Neural crest cell (in vitro differentiated cells): ENCODE data around the gene KCNE3. TPM values are rescaled to one million over a fixed set of nuclear protein-coding genes. Genes with fewer than 3 reads are reported as not detected.

Experiments
- DNase-seq: peaks from one replicate; pipeline ENCODE4 v3.0.0; 2021; ENCODE audit warnings: low read depth, mixed read lengths, low spot score
- H3K27ac Mint-ChIP-seq: one replicate; pipeline ENCODE4 v1.8.0; 2021; ENCODE audit warnings: mild to moderate bottlenecking, mixed read lengths; ENCODE audit not compliant: unreplicated experiment
- H3K27me3 Mint-ChIP-seq: 2 replicates; pipeline ENCODE4 v1.8.0; 2021; ENCODE audit warnings: low read depth, mild to moderate bottlenecking, mixed read lengths
- H3K36me3 Mint-ChIP-seq: 2 replicates; pipeline ENCODE4 v1.8.0; 2021; ENCODE audit warnings: low read depth, mild to moderate bottlenecking, mixed read lengths
- H3K4me1 Mint-ChIP-seq: 2 replicates; pipeline ENCODE4 v1.8.0; 2021; ENCODE audit warnings: mixed read lengths
- H3K4me3 Mint-ChIP-seq: one replicate; pipeline ENCODE4 v1.8.0; 2021; ENCODE audit warnings: mild to moderate bottlenecking, mixed read lengths
- H3K9me3 Mint-ChIP-seq: 2 replicates; pipeline ENCODE4 v1.8.0; 2021; ENCODE audit warnings: mixed read lengths
- total RNA-seq: library from RNA; stranded (reverse); gene quantifications from 2 replicates; pipeline ENCODE4 v1.2.1, GENCODE V29; 2021
- TF ChIP-seq, protein P1 (sequence below): fragments of 200-600 bp; sonication (generic); conservative IDR thresholded peaks from 2 replicates; pipeline ENCODE4 v1.5.0; 2021; ENCODE audit warnings: antibody characterized with exemption, mild to moderate bottlenecking

KCNE3 gene
- total RNA-seq, 1 donor from 2014 or later: 2.6 TPM

- Mint-ChIP-seq H3K4me3 (no peak overlapping the region), H3K9me3 (no peaks in the 10 kb centered on the region), H3K36me3 (no peaks in the 10 kb centered on the region), H3K27ac (no peak overlapping the region), H3K4me1 (no peaks in the 10 kb centered on the region), H3K27me3 (no peaks in the 10 kb centered on the region)
- TF ChIP-seq, protein P1, sequence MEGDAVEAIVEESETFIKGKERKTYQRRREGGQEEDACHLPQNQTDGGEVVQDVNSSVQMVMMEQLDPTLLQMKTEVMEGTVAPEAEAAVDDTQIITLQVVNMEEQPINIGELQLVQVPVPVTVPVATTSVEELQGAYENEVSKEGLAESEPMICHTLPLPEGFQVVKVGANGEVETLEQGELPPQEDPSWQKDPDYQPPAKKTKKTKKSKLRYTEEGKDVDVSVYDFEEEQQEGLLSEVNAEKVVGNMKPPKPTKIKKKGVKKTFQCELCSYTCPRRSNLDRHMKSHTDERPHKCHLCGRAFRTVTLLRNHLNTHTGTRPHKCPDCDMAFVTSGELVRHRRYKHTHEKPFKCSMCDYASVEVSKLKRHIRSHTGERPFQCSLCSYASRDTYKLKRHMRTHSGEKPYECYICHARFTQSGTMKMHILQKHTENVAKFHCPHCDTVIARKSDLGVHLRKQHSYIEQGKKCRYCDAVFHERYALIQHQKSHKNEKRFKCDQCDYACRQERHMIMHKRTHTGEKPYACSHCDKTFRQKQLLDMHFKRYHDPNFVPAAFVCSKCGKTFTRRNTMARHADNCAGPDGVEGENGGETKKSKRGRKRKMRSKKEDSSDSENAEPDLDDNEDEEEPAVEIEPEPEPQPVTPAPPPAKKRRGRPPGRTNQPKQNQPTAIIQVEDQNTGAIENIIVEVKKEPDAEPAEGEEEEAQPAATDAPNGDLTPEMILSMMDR: no peak
- no peak for DNase-seq
Measured at GRCh38 chr11:74459584-74459983, 7.8 kb downstream of the KCNE3 start.

GRCh38 chr11:74457356-74457755 lies 10.0 kb downstream of the KCNE3 start:
- no peak overlapping the region for H3K4me3 Mint-ChIP-seq
- no peaks in the 10 kb centered on the region for H3K9me3 Mint-ChIP-seq
- peaks cover 3% of the 10 kb centered on the region for H3K27me3 Mint-ChIP-seq
- no peak overlapping the region for H3K27ac Mint-ChIP-seq
- TF ChIP-seq, protein P1: no peak
- no peaks in the 10 kb centered on the region for H3K4me1 Mint-ChIP-seq
- DNase-seq: no peak
- no peaks in the 10 kb centered on the region for H3K36me3 Mint-ChIP-seq

GRCh38 chr11:74453373-74453975 lies 13.9 kb downstream of the KCNE3 start:
- H3K9me3 Mint-ChIP-seq: no peaks in the 10 kb centered on the region

DNA sequence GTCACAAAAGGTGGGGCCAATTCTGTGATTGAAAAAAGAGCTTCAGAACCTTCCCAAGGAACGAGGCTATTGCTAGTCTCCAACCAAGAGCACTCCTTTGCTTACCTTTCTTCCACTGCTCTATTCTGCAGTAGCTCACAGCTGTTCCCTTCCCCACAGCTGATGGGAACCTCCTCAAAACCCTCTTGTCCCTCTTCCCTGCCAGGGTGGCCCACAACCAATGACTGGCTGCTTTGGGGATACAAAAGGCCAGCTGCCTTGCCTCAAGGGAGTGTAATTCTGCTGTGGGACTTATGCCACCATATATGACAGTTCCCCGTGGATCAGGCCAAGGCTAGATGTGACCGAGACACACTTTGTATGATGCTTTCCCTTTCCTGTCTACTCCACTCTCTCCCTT lies 15.0 kb downstream of the KCNE3 start:
- Mint-ChIP-seq H3K4me3 (no peak overlapping the region), H3K36me3 (no peaks in the 10 kb centered on the region), H3K9me3 (no peaks in the 10 kb centered on the region), H3K27me3 (peaks cover 10% of the 10 kb centered on the region), H3K27ac (no peak overlapping the region), H3K4me1 (no peaks in the 10 kb centered on the region)
- TF ChIP-seq, protein P1: no peak
- no peak for DNase-seq

More at GRCh38 chr11:74453373-74453975, 13.9 kb downstream of the KCNE3 start:
- Mint-ChIP-seq H3K27ac (no peak overlapping the region), H3K4me1 (no peaks in the 10 kb centered on the region), H3K4me3 (no peak overlapping the region), H3K27me3 (peaks cover 10% of the 10 kb centered on the region), H3K36me3 (no peaks in the 10 kb centered on the region)
- peak; percentile 58 for DNase-seq
- TF ChIP-seq, protein P1: peak; percentile 77

GRCh38 chr11:74450318-74450717 lies 17.0 kb downstream of the KCNE3 start:
- H3K36me3 Mint-ChIP-seq: no peaks in the 10 kb centered on the region
- no peak overlapping the region for H3K27ac Mint-ChIP-seq
- H3K27me3 Mint-ChIP-seq: peaks cover 10% of the 10 kb centered on the region
- no peaks in the 10 kb centered on the region for H3K4me1 Mint-ChIP-seq
- no peaks in the 10 kb centered on the region for H3K9me3 Mint-ChIP-seq
- TF ChIP-seq, protein P1: no peak
- DNase-seq: no peak
- no peak overlapping the region for H3K4me3 Mint-ChIP-seq
